ENCODE measurements around the gene HOXD13.

DNA sequence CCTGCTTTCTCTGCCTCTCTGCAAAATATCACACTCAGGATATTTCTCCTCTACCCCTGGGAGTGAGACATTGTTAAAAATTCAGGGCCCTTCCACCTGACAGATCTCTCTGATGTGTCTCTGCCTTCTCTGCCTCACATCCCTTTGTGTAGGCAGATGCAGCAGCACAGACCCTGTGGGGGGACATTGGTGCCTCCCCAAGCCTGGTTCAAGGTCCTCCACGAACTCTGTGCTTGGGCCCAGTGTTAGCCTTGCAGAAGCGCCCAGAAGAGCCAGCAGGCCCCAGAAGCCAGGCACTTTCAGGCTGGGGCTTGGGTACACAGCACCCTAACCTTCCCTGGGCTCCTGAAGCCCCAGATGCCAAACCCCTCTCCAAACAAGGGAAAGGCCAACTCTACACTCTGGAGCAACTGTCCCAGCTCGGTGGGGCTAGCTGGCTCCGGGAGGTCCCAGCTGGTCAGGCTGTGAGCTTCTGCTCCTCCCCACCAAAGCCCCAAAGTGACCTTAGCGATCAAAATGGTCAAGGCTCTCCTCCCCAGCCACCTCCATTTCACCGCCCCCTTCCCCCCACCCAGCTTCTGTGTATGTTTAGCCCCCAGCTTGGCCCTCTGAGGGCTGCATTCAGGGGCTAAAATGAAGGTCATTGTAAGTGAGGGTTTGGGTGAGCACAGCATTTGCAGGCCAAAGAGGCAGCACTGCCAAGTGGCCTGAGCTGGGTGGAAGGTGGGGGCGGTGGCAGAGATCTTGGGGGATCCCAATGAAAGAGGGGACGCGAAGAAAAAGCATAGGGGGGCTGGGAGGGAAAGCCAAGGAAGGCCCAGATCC lies 32.6 kb downstream of the HOXD13 start:
- TF ChIP-seq EZH2 (IDR thresholded peaks at IDR 0.05; ENCODE audit: low read depth, unreplicated experiment) (peak; percentile 7), POLR2AphosphoS5 (IDR thresholded peaks at IDR 0.05; ENCODE audit: low read depth) (no peak), EZH2phosphoT487 (IDR thresholded peaks at IDR 0.05; ENCODE audit: unreplicated experiment) (peak; percentile 74), REST (IDR thresholded peaks at IDR 0.05; ENCODE audit: unreplicated experiment) (no peak), STAT1 (IDR thresholded peaks at IDR 0.05; ENCODE audit: unreplicated experiment) (no peak), ETS1 (IDR thresholded peaks at IDR 0.05) (no peak), CREB1 (CRISPR knock-in tag; IDR thresholded peaks at IDR 0.05; ENCODE audit: low read depth) (no peak), JUNB (IDR thresholded peaks at IDR 0.05; ENCODE audit: unreplicated experiment) (no peak)
- TF ChIP-seq, protein P1, sequence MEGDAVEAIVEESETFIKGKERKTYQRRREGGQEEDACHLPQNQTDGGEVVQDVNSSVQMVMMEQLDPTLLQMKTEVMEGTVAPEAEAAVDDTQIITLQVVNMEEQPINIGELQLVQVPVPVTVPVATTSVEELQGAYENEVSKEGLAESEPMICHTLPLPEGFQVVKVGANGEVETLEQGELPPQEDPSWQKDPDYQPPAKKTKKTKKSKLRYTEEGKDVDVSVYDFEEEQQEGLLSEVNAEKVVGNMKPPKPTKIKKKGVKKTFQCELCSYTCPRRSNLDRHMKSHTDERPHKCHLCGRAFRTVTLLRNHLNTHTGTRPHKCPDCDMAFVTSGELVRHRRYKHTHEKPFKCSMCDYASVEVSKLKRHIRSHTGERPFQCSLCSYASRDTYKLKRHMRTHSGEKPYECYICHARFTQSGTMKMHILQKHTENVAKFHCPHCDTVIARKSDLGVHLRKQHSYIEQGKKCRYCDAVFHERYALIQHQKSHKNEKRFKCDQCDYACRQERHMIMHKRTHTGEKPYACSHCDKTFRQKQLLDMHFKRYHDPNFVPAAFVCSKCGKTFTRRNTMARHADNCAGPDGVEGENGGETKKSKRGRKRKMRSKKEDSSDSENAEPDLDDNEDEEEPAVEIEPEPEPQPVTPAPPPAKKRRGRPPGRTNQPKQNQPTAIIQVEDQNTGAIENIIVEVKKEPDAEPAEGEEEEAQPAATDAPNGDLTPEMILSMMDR (conservative IDR thresholded peaks at IDR 0.05; ENCODE audit: low read depth in 2 of 2): no peak
